Measurements from ENCODE around the gene LAMA3.

LAMA3 gene

GRCh38 chr18:23969664-23970063, 280.4 kb downstream of the LAMA3 start:
- no peak for DNase-seq (ENCODE audit: low spot score)

GRCh38 chr18:23970161-23971096, 281.2 kb downstream of the LAMA3 start:
- no peak for DNase-seq (ENCODE audit: low spot score)

GRCh38 chr18:23971097-23971440, 281.8 kb downstream of the LAMA3 start:
- no peak for DNase-seq (ENCODE audit: low spot score)

DNA sequence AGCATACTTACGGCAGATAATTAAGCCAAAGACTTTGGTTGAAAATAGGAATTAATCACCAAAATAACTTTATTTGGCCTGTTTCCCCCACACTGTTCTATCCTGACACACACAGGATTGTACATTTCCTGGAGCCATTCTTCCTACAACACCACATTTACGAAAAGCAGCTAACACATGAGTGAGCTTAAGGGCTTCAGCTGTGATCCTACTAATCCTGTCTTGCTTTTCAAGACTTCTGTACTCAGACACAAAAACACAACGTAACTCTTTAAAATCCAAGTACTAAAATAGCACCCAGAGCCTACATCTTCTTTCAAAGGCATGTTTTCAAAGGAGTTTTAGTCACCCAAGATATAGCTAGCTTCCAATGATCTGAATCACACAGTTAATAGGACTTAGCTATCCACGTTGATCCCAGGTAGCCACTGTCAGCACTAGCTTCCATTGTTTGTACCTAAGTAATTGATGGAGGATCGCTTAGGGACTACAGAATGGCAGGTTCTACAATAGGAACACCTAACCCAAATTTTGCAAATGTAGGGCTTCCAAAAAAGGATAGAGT, 282.5 kb downstream of the LAMA3 start:
- no peak for DNase-seq (ENCODE audit: low spot score)

DNA sequence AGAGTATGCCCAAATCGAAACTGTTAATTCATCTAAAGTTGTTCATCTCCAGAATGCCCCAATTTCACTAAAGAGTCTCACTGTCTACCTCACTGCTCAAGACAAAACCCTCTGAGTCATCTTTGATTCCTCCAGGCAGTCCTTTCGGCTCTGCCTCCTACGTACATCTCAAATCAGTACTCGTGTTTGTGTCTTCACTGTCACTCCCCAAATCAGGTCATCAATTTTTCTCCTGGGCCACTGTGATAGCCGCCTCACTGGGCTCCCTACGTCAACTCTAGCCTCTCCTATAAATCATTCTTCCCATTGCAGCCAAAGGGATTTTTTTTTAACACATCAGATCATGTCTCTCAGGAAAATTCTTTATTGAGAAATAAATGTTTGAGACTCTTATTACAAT, 283.2 kb downstream of the LAMA3 start:
- no peak for DNase-seq (ENCODE audit: low spot score)

DNA sequence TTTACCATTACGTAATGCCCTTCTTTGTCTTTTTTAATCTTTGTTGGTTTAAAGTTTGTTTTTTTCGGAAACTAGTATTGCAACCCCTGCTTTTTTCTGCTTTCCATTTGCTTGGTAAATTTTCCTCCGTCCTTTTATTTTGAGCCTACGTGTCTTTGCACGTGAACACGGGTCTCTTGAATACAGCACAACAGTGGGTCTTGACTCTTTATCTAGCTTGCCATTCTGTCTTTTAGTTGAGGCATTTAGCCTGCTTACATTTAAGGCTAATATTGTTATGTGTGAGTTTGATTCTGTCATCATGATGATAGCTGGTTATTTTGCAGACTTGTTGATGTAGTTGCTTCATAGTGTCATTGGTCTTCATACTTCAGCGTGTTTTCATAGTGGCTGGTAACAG, 287.9 kb downstream of the LAMA3 start:
- no peak for DNase-seq (ENCODE audit: low spot score)

DNA sequence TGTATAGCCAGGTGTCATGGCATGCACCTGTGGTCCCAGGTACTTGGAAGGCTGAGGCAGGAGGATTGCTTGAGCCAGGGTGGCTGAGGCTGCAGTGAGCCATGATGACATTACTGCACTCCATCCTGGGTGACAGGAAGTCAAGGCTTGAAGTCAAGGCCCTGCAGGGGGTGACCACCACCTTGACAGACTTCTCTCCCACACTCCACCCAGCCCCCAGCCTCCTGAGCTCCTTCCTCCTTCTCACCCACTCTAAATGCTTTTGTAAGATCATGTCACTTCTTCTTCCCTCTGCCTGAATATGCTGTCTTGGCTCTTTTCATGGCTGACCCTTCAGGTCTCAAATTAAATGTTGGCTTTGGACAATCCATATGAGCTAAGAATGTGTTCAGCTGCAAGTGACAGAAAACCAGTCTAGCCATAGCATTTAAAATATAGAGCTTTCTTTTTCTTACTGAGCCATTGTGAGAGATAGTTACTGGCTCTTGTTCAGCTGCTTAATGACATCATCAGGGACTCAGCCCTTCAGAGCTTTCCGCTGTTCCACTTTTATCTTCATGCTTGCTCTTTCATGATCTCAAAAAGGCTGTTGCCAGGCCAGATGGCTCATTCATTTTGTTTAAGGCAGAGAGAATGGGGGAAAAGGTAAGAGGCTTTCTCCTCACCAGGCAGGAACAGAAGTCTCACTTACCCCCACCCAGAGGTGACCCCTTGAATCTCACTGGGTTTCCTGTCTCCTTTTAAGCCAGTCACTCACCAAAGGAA, 288.6 kb downstream of the LAMA3 start:
- no peak for DNase-seq (ENCODE audit: low spot score)

DNA sequence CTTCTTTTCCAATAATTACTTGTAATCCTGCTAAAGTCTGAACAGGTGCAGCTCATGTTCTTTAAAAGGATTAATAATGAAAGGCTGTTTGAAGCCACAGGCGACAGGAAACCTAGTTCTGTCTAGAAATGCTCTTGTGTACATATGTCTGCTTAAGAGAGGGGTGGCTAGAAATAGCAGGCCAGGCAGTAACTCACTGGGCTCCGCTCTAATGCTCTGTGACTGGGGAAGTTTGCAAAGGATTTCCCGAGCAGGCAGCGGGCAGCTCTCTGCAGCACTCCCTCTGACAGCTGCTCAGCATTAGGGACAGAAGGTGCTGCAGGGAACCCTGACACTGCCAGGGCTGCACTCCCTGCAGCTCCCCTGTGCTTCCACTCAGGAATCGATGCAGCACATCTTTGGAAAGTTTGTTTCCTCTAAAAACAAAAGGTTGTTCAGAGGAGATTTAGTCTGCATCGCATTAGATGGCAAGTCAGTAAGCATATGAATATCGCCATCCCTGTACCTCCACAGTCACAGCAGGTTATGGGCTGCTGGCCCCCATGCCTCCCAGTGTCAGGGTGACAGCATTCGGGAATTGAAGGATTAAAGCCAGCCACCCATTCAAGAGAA, 292.2 kb downstream of the LAMA3 start:
- DNase-seq (ENCODE audit: low spot score), result no peak

DNA sequence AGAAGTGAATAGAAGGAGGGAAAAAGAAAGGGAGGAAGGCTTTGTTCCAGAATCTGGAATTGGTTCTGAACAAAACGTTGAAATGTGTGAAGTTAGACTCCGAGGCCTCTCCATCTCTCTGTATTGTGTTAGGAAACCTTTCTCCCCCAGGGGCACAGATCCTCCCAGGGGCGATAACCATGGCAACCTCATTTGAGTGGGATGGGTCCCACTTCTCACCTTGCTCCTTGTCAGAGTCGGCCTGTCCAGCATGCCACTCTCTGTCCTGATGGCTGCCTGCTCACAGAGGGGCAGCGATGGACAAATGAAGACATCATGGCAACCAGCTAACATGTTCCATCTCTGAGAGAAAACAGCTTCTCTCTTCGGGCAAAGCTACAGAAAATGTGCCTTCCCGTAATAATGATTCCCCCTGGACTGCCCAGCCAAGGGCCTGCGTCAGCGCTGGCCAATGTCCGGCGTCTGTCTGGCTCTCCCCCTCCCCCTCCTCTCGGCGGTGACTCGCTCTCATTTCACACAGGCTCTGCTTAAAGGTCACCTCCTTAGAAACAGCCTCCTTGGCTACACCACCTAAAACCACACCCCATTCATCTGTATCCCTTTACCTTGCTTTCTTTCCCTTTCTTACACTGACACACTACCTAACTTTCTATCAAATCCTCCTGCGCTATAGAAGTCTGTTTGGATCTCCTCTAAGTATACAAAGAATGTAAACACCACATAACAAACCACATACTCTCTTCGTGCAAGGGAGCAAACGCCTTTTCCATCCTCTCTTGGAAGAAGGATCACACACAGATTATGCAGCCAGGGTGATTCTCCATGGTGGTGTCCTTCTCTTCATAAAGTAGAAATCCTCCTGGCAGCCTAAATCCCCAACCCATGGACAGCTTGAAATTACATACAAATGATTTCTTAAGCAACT, 293.2 kb downstream of the LAMA3 start:
- DNase-seq (ENCODE audit: low spot score), result no peak

- DNase-seq (ENCODE audit: low spot score), result no peak
Observed at GRCh38 chr18:23983112-23983511, 293.9 kb downstream of the LAMA3 start.

- DNase-seq (ENCODE audit: low spot score), result no peak
Observed at GRCh38 chr18:23986600-23987359, 297.5 kb downstream of the LAMA3 start.

- DNase-seq (ENCODE audit: low spot score), result no peak
Observed at GRCh38 chr18:23990474-23991410, 301.5 kb downstream of the LAMA3 start.

GRCh38 chr18:23992089-23992940, 303.1 kb downstream of the LAMA3 start:
- no peak for DNase-seq (ENCODE audit: low spot score)

DNA sequence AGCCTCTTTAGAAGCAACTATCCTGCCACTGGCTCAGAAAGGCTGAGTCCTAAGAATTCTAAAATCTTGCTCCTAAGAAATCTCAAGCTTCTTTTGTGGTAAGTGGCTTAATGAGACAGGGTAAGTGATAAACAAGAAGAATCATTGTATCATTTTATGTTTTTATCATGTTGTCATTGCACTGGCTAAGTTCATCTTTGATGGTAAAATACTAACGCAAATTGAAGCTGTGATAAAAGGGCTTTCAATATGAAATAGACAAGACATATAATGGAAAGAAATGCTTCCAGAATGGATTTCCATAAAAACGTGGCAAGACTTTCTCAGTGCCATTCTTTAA, 303.7 kb downstream of the LAMA3 start:
- no peak for DNase-seq (ENCODE audit: low spot score)

DNA sequence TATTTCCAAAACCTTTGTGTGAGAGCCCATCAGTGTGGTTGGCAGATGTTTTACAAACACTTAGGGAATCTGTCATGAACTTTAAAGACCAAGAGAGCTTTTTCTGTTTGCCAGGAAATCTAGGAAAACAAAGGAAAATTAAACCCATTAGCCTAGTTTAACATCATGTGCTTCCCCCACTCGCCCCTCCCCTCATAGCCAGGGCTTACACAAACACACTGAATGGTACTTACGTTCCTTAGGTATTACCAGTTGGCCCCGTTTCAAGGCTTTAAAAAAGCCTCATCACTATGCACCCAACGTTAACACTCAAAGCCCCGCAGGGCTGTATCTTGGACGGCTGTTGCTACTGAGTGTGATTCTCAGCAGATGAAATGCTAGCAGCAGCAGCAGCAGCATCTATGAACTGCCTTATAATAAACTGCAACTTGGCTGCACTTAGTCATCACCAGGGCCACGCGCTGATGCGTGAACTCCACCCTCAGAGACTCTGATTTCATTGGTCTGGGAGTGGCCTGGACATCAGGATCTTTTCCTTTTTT, 305.2 kb downstream of the LAMA3 start:
- DNase-seq (ENCODE audit: low spot score), result no peak

- no peak for DNase-seq (ENCODE audit: low spot score)
Observed at GRCh38 chr18:23995180-23995579, 305.9 kb downstream of the LAMA3 start.

DNA sequence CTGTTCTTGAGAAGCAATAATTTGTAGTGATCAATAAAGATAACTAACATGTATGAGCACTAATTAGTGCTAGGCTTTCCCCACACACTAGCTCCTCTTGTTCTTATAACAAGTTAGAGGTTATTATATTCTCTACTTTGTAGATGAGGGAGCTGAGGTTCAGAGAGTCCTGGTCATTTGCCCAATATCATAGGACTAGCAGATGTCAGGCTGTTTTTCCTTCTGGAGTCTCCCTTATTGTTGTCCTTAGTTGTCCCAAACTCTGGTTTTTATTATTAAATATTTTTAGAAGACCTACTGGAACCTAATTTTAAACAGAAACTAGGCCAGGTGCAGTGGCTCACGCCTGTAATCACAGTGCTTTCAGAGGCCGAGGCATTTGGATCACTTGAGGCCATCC, 308.8 kb downstream of the LAMA3 start:
- no peak for DNase-seq (ENCODE audit: low spot score)

- DNase-seq (ENCODE audit: low spot score), result no peak
Observed at GRCh38 chr18:23998820-23999219, 309.6 kb downstream of the LAMA3 start.

Data from HuH-7.5 (cell line).